Kidney tubule cell (primary cell): ENCODE results near the gene ADCY3.
A peak's percentile ranks its signal among the peaks of the same experiment; 100 is the strongest.

Source experiments
- DNase-seq: peaks from one replicate; pipeline ENCODE4 v3.0.0-alpha.2; 2018; ENCODE audit warnings: low spot score

ADCY3 gene

DNA sequence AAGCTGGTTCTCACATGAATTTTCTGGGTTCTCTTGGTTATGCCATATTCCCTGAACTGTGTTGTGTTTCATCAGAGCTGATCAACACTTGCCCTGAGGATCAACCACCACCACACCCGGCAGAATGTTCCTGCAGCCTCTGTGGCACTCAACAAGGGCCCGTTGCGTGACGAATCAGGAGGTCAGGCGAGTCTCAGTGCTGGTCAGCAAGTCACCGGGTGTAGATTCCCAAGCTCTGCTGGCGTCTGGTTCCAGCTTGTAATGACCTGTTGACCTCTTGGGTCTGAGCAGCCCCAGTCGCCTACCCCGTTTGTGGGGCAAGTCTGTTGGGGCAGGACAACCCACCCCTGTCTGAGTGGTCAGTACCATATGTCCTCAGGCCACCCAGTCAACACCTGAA lies 46.0 kb downstream of the ADCY3 start:
- DNase-seq: no peak

DNA sequence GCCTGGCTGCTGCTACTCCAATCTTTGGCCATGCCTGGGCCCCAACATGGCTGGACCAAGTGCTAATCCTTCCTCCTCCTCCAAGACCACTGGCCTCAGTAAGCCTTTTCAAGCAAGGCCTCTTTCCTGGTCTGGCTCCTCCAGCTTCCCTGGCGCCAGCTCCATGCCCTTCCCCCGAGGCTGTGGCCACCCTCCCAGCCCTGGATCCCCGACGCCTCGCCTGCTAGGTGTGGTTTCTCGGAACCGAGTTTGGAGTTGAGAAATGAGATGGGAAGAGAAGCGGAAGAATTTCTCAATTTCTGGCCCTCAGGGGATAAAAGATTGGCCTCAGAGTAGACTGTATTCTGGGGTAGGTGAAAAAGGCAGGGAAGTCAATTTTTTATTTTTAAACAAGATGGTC lies 46.4 kb downstream of the ADCY3 start:
- DNase-seq: no peak

DNA sequence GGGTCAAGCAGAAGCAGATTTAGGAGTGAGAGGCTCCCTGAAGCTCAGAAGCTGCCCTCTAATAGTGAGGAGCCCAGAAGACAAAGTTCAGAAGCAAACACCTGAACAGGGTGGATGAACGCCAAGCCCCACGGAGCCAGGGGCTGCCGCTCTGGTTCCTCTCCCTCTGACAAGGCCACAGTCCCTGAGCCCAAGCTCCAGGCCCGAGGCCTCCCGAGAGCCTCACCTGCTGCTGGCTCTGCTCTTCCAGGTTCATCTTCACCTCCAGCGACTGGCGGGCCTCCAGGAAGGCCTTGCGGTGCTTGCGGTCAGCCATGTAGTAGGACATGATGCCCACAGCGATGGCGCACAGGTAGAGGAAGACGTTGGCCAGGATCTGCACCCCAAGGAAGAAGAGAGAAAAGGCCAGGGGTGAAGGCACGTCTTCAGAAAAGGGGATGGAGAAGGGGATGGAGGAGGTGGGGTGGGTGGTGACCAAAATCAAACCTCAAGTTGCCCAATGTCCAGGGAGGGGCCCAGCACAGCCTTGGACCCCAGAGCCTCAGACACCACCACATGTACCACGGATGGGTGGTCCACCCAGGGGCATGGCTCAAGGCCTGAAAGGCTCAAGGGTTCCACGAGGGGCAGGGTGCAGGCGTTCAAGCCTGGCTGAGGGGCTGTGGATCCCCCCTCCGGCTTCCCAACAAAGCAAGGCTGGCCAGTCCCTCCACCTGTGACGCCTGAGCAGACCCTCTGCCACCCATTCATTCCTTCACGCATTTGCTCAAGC lies 47.5 kb downstream of the ADCY3 start:
- no peak for DNase-seq

DNA sequence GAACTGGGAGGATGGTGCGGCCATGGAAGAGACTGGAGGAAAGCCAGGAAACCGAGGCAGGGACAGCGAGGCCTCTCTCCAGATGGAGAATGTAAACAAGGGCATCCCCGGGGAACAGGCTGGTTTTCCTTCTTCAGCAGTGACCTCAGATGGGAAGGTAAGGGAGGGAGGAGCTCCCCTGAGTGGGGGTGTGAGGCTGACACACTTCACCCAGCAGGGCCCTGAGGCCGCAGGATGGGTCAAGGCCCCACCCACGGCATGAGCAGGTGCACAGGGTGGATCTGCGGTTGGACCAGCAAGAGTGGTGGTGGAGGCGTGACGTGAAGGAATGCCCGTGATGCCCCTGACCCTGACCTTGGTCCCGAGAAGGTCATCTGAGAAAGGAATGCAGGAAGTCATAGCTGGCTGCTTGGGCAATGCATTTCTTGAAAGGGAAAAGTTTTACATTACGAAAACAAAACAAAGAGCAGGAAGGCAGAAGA lies 48.1 kb downstream of the ADCY3 start:
- DNase-seq: peak; percentile 56

DNA sequence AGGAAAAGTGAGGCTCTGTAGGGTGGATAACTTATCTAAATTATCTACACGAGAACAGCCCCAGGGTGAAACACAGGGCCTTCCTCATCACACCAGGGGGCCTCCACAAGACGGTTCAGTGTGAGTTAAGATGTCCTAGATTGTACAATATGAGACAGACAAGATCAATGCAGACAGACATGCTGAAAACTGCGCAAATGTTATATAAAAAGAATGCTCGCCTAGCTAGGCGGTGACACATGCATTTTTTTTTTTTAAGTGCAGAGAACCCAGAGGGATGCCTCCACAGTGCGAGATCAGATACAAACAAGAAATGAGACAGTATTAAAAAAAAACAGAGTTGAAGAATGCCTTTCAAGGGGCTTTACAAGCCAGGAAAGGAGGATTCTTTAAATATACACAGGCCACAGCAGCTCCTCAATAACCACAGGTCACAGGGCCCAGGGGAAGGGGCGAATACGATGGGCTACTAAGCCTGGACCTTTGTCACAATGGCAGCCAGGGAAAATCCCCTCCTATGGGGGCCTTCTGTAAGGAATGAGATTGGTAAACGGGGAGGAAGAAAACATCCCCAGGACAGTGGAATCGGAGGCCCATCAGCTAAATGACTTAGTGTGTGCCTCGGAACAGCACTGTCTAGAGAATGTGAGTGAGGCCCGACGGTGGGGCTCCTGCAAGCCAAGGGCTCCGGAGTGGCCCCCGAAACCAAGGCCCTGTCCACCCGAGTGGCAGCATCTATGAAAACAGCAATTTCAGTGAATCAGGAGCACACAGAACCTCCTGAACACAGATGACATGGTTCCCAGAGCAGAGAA lies 48.9 kb downstream of the ADCY3 start:
- DNase-seq: no peak

DNA sequence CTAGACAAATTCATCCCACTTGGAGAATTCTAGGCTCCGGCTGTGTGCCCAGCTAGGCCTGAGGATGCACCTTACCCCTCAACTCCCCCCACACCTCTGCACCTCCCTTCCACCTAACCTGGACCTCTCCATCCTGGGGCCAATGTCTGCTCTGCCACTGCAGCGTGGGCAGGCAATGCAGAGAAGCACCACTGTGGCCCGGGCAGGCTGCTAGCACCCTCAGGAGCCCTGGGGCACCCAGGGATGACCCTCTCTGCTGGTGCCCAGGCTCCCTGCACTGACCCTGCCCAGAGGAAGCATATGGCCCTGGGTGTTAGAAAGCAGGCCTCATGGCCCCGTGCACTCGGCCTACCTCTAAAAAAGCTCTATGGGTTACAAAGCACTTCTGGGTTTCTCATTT lies 49.6 kb downstream of the ADCY3 start:
- DNase-seq: no peak

DNA sequence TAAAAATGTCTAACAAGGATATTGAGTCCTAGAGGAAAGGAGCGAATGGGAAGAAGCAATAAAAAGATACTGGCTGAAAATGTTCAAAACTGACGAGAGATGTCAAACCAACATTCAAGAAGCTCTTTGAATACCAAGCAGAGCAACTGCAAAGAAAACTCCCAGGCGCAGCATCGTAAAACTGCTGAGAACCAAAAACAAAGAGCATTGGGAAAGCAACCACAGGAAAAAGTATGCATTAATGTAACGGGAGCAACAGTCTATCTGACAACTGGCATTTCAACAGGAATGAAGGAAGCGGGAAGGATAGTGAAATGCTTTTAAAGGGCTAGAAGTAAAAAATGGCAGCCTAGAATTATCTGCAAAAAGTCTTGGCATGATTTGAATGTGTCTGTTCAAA lies 53.1 kb downstream of the ADCY3 start:
- DNase-seq: no peak

DNA sequence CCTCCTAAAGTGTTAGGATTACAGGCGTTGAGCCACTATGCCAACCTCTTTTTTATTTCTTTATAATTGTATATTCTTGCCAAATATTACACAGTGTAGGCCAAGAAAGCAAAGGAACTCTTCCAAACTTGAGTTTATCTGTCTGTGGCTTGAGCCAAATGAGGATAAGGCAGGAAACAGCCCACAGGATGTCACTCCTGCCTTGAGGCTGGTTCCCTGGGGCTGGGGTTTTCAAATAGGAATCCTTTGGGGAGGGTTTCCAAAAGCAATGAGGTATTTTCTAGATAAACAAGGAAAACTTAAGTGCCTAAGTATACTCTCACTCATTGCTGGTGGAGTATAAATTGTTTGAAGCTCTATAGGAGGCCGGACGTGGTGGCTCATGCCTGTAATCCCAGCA lies 56.4 kb downstream of the ADCY3 start:
- DNase-seq: no peak

DNA sequence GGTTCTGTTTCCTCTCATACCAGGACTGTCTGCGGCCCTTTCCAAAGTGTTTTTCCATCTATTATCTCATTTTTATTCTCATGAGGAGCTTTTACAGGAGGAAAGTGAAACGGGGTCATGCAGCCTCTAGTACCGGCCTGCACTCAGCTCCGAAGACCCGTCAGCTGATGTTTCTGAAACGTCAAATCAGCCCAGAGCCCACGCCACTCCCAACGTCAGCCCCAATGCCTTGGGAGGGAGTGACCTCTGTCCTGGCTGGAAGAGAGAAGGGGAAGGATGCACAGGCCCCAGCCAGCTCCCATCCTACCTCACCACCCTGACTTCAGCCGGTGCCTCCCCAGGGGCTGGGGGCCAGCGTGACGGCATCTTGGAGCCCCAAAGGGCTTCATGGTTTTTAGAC lies 58.5 kb downstream of the ADCY3 start:
- DNase-seq: no peak

DNA sequence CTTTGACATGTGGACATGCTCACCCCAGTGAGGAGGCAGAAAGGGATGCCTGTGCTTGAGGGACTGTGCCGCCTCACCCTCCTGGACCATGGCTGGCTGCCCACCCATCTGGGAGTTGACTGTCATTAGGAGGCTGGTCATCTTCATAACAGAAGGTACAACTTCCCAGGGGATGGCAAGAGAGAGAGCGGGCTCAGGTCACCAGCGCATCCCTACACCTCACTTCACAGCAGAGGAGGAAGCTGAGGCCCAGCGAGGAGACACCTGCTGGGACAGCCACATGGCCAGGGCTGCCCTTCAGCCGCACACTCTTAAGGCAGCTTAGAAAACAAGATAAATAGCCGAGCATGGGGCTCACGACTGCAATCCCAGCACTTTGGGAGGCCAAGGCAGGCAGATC lies 59.4 kb downstream of the ADCY3 start:
- DNase-seq: no peak

DNA sequence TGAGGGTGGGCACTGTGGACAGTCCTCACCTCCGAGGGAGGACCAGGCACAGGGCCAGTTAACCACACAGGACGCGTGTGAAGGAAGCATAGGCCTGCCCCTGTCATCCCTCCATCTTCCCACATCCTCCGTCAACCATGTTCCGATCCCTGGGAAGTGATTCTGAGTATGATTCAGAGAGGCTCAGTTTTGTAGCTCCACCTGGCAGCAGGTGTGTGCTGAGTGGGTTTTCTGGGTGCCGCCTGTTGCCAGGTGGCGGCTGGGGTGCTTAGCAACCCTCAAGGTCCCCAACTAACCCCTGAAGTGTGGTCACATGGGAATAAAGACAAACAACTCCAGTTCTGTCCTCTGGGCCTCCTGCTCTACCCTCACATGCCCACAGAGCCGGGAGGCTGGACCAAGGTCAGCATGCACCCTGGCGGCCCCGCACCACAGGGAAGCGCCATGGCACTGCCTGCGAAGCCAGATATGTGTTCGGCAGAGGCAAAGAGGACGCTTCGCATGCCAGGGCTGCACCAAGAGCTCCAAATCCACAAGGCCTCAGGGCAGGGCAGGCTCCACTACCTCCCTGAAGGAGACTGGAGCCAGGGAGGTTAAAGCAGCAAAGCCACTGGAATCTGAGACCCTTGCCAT lies 60.0 kb downstream of the ADCY3 start:
- DNase-seq: no peak

DNA sequence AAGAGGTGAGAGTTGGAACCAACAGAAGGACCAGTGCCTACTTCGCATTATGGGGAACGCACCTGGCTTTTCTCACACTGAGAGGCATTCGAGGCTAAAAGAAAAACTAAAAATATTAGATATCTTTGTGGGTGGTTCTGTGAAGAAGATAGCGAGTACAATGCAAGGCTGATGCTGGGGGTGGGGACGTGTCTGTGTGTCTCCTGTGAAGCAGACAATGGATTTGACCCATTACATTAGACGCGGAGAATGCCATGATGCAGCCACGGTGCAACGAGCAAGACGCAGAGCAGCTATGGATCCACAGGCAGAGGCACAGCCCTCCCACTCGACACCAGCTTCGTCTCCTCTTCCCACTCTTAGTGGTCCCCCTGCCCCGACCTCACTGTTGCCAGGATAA lies 61.0 kb downstream of the ADCY3 start:
- DNase-seq: no peak

DNA sequence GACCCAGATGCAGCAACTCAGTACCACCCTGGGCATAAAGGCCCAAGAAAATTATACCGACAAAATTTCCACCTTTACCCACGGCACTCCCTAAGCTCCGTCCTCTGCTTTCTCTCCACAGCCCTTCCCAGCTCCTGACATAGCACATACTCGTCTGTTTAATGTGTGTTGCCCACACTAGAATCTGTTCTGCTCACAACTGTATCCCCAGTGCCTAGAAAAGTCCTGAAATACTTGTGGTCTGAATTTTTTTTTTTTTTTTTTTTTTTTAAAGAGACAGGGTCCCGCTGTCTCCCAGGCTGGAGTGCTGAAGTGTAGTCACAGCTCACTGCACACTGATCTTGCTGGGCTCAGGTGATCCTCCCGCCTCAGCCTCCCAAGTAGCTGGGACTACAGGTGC lies 62.3 kb downstream of the ADCY3 start:
- DNase-seq: no peak

DNA sequence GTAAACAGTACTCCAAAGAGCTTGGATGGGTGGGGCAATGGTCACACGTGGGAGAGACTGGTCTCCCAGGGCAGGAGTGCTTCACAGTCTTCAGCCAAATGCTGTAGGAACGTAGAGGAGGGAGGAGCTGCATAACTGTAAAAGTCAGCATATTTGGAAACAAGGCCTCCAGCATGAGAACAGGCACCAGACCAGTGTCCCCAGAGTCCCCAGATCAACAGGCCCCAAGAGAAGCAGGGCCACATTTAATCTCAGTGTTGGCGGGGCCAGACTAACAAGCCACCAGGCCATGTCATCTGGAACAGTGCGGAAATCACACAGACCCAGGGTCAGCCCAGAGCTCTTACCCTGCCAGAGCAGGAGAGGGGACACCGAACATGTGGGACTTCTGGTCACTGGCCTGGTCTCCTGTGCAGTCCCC lies 63.2 kb downstream of the ADCY3 start:
- DNase-seq: no peak

DNA sequence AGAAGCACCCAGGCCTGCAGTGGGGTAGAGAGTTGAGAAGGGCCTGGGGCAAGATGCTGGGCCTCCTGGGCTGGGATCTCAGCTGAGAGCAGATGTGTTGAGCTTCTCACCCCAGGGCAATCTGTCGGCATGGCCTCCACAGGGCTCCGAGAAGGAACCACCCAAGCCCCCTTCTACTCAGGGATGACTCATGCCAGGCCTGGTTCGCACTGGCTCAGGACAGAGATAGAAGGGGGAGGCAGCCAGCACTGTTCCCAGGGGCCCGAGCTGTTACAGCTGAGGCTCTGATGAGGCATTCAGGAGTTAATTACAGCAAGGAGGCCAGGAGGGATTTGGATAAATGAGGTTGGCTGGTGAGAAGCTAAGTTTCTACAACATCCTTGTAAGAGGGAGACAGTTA lies 64.3 kb downstream of the ADCY3 start:
- DNase-seq: no peak

DNA sequence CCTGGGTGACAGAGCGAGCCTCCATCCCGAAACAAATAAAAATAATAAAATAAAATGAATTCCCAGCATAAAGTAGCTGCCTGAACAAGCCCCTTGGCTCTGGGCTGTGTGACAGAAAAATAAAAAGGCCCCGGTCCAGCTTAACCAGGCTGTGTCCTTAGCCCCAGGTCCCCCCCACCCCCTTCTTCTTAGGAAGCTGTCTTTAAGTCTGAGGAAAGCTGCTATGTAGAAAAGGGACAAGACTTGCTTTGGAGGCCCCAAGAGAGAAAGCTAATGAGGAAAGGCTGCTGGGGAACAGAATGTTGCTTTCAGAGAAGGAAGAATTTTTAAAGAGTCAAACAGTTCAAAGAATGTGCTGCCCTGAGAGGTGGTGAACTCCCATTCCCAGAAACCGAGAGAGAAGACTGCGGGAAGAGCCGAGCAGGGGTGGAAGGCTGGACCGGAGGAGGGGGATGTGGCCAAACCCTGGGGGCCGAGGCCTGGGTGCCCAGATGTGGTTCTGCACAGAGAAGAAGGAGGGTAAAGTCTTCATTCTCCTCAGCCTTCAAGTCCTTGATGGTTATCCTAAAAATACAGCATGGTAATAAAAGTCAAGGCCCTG lies 64.9 kb downstream of the ADCY3 start:
- DNase-seq: no peak

DNA sequence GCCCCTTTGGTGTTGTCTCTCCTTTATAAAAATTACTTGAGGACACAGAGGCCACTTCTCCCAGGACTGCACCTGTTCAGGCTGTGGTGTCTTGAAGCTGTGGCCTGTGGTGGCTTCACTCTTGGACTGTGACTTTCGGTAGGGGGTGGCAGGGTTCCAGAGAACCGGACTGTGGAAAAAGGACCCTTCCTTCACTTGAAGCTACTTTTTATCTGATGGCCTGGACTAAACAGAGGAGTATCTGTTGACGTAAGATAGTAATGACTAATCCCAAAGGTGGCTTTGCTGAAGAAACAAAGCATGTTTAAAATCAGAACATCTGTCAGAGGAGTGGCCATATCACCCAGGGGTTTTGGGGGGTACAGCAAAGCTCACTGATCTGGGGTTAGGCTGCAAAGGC lies 66.0 kb downstream of the ADCY3 start:
- no peak for DNase-seq

DNA sequence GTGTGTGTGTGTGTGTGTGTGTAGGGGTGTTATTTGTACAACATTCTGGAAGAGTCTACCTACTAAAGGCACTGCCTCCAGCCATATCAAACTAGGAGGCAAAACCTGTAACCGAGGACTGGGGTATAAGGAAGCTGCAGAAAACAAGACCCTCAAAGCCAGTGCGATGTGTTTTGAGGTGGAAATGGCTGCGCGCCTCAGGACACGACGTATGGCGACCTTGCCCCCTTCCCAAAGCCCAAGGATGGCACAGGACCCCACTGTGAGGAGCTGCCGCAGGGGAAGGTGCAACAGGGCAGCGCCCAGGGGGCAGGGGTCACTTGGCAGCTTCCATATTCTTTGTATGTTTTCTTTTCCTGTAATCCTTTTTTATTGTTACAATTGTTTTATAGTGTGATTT lies 67.0 kb downstream of the ADCY3 start:
- no peak for DNase-seq

DNA sequence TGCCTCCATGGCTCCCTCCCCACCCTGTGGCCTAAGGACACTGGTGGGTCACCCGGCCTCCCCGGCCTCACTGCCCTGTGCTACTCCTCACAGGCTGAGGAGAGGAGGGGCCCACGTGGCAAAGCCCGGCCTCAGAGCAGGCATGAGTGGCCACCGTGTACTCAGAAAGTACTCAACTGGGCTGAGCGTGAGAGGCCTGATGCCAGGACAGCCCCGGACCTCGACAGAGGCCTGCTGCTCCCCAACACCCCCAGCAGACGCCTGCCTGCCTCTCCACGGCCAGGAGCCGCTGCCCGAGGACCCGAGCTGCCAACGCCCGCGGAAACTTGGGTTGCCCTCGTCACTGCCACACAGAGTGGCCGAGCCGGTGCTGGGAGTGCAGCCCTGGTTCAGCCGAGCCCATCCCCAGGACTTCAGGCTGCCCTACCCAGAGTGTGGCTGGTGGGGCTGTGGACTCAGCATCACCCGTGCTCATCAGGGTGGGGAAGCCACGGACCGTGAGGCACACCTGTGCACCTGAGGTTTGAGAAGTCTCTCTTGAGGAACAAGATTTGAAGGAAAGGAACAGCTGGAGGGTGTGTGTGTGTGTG lies 67.5 kb downstream of the ADCY3 start:
- DNase-seq: no peak

DNA sequence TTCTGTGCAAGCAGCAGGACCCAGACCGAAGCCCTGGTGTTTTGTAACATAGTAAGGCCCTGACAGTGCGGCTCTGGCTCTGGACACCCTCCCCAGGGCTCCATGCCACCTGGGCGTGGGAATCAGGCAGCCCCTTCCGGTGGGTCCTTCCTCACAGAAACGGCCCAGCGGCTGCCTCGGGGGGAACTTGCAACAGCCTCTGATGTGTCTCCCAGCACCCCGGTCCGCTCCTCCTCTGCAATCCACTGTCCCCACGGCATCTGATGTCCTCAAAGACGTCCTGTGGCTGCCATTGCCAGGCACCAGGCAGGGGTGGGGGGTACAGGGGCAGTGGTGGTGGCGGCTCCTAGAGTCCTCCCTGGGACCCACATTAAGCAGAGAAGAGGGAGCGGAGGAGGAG lies 68.0 kb downstream of the ADCY3 start:
- DNase-seq: no peak

DNA sequence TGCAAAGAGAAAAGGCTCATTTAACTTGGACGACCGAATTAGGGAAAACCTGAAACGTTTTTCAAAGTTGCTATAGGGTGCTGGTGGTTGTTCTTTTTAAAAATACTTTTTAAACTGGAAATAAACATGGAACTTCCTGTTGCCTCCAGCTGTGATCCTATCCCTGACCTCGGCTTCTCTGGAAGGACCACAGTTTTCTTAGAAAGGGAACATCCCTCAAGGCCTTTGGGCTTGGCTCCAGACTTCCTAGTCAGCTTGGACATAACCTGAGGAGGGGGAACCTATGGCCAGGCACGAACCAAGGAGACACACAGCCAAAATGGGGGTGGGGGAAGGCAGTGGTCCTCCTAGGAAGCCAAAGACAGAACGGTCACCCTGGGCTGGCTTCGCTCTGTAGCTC lies 69.1 kb downstream of the ADCY3 start:
- no peak for DNase-seq

DNA sequence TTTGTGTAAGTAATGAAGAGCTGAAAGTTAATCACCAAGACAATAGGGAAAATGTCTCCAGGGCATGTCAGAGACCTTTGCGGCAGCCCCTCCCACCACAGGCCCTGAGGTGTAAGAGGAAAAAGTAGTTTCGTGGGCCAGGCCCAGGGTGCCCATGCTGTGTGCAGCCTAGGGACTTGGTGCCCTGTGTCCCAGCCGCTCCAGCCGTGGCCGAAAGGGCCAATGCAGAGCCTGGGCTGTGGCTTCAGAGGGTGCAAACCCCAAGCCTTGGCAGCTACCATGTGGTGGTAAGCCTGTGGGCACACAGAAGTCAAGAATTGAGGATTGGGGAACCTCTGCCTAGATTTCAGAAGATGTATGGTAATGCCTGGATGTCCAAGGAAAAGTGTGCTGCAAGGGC lies 74.3 kb downstream of the ADCY3 start:
- DNase-seq: no peak
